Smooth muscle cell of the brain vasculature (primary cell): ENCODE measurements around the gene RHEX.
"Not testable (repeated sequence)": the region's sequence is repeated elsewhere in the genome, so short reads cannot be mapped to it uniquely, and the experiment has no call there.

Source experiments
- DNase-seq: peaks from one replicate; pipeline ENCODE4 v3.0.0-alpha.2; 2012; ENCODE audit warnings: low read depth, low spot score

The RHEX gene

DNA sequence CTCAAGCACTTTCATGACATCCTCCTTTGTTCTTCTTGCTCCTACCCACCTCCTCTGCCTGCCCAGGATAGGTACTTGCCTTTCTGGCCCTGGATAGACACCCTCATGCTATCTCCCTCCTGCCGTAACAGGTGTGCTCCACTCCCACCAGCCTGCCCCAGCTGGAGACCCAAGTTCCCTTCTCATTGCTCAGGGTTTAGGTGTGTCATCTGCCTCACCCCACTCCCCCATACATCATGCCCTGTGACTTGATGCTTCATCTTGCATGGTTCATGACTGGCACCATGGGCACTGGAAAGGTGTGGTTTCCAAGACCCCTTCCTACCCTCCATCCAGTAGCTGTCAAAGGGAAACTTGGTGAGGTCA lies 5.9 kb downstream of the RHEX start:
- DNase-seq, result no peak

DNA sequence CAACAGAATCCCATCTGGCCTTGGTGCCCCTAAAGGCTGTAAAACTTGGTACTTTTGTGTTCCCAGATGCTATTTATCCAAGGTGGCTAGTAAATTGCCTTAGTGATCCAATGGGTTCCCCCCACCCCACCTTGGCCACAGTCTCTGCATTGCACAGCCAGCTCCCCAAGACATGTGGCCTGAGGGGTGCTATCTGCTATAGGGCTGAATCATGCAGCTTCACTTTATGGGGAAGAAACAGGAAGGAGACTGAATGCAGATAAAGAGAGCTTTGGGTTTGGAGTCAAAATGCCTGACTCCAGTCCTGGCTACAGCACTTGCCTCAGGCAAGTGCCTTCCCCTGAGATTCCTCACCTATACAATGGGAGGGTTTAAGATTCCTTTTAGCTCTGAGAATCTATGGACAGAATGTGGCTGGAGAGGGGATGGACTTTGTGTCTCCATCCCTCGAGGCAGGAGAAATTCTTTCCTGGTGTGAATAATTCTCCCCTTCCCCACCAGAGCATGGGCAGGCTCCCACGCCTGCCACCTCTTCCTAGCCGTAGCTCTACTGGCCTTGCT lies 6.5 kb downstream of the RHEX start:
- no peak for DNase-seq

DNA sequence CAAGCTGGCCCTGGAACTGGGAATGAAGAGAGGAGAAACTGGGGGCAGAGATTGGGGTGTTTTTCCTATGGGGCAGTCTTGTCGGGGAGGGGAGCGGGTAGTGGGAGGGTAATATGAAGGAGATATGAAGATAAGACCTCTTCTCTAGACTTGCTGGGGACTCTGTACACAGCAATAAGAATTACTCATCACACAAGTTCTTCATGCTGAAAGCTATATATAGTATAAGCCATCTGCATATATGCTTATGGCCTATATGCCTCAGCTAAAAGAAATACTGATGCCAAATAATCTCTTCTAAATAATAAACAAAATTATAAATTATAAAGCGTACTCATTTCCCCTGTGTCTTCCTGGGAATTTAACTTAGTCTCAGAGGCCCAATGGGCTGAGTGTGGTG lies 7.9 kb downstream of the RHEX start:
- no peak for DNase-seq

DNA sequence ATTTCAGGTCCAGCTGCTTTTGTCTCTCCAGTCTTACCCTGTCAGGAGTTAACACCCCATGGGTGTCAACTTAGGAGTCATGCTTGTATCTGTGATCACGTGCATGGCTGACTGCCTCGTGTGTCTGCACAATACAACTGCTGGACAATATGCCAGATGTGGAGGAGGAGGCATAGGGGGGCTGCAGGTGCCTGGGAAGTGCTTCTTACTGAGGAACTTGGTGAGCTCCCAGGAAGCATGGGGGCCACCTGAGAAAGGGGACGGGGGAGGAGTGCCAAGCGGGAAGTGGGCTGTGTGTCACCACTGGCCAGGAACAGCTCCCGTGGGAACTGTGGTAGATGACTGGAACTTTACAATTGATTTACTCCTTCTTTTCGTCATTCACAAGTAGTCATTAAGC lies 9.5 kb downstream of the RHEX start:
- no peak for DNase-seq

DNA sequence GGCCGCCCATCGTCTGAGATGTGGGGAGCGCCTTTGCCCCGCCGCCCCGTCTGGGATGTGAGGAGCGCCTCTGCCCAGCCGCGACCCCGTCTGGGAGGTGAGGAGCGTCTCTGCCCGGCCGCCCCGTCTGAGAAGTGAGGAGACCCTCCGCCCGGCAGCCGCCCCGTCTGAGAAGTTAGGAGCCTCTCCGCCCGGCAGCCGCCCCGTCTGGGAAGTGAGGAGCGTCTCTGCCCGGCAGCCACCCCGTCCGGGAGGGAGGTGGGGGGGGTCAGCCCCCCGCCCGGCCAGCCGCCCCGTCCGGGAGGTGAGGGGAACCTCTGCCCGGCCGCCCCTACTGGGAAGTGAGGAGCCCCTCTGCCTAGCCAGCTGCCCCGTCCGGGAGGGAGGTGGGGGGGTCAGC lies 11.0 kb downstream of the RHEX start:
- not testable (repeated sequence) for DNase-seq

DNA sequence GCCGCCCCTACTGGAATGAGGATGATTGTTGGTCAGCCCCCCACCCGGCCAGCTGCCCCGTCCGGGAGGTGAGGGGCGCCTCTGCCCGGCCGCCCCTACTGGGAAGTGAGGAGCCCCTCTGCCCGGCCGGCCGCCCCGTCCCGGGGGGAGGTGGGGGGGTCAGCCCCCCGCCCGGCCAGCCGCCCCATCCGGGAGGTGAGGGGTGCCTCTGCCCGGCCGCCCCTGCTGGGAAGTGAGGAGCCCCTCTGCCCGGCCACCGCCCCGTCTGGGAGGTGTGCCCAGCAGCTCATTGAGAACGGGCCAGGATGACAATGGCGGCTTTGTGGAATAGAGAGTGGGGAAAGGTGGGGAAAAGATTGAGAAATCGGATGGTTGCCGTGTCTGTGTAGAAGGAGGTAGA lies 11.5 kb downstream of the RHEX start:
- DNase-seq, result not testable (repeated sequence)

DNA sequence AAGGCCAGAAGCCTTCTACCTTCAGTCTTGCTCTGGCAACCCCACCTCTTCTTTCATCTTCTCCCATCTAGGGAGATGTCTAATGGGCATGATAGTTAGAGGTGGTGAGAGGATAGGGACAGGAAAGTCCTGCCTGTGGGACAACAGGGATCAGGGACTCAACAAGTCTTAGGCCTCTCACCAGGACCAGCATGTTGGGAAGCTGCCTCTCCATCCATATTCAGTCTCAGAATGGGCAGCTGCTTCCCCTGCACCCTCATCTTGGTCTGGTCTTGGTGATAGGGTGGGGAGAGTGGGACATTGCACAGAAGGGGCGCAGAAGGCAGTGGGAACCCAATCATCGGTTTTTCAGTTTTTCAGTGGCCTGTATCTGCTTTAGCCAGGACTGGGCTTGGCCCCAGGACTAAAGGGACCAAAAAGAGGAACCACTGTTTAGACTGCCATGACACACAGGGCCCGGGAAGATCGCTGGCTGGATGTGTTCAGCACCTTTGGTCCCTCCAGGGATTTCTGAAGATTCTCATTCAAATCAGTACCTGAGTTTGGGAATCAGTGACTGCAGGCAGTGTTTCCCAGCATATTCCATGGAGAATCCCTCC lies 12.7 kb downstream of the RHEX start:
- no peak for DNase-seq

DNA sequence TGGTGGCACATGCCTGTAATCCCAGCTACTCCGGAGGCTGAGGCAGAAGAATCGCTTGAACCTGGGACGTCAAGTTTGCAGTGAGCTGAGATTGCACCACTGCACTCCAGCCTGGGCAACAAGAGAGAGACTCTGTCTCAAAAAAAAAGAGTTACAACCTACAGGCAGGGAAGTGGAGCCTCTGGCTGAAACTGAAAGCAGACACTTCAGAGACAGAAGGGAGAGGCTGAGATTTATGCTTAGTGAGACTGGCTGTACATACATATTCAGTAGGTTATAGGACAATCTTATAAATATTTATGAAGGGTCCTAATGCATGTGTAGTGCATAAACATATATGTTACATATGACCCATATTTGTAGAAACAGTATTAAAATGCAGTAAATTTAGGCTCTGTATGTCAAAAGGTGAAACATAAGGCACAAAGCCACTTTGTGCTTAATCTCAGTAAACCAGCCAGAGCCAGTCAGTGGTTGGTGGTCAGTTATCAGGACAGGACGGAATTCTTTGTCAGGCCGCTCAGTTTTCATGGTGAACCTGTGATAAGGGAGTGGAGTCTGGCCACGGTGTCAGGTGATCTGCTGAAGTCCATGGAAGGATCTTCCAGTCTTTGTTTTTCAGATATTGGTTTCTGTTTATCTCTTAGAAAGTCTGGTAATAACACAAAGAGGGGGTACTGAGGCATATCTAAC lies 13.7 kb downstream of the RHEX start:
- no peak for DNase-seq

DNA sequence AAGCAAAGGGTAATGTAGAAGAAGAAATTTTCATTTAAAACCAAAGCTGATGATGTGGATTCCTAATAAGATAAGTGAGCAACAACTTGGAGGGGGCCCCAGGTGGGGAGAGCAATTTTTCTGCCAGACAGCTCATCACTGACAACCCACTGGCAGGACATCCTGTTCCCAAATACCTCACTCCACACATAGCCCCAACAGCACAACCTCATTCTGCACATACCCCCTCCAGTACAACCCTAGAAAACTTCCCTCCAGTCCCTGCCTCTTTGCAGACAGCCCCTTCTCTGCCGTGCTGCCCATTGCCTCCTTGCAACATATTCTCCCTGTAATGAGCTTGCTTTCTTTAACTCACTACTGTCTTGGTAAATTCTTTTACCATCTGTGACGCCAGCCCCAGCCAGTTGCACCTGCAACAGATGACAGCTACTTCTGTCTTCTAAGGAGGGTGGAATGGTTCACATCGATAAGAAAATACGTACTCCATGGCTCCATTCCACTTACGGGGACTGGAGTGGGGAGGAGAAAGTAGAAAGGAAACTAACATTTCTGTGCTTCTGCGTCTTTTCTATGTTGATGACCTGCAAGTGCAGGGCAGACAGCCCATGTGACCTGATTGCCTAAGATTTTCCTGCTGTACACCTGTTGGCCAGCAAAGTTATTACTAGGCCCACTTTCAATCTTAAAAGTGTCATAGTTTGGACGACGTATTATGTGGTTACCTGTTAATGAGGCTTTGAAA lies 14.7 kb downstream of the RHEX start:
- DNase-seq, result no peak

DNA sequence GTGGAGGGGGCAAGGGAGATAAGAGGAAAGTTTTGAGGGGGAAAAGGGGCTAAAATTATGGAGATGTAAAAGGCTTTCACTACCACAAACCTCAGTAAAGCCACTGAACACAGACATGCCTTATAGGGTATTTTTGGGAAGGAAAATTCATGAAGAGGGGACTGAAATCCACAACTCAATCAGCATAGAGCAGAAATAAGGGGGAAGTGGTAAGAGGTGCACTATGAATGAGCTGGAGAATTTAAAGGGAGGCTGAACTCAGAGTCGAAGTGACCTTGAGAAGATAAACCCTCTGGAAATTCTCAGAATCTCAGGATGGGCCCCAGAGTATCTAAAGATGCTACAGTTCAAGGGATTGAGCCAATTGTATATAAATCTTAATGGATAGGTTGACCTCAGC lies 15.3 kb downstream of the RHEX start:
- DNase-seq, result no peak

DNA sequence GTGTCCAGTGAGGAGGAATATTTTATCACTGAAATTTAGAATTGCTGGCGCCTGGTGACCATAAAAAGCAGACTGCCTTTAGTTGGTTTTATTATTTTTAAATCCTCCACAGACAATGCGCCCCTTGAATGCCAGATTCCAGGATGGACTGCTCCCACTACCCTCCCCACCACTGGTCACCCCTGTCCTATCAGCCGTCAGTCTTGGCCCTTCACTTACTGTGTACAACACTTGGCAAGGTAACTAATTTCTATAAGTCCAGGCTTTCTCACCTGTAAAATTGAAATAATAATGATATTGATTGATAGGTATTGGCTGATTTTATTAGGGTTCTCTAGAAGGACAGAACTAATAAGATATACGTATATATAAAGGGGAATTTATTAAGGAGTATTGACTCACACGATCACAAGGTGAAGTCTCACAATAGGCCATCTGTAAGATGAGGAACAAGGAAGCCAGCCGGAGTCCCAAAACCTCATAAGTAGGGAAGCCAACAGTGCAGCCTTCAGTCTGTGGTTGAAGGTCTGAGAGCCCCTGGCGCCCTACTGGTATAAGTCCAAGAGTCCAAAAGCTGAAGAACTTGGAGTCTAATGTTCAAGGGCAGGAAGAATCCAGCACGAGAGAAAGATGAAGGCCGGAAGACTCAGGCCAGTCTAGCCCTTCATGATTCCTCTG lies 17.8 kb downstream of the RHEX start:
- no peak for DNase-seq

DNA sequence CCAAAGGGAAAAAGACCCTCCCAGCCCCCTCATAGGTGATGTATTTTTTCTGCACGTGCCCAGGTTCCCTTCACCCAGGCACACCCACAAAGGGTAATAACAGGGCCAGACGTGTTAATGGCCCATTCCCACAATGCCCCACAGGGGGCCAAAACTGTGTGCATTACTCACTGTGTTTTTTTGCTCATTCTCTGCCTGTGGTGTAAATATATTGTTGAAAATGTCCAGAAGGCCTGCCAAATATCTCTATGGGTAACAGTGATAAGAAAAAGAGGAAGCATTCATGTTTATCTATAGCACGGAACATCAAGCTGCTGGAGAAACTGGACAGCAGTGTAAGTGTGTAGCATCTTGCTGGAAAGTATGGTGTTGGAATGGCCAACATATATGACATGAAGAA lies 21.9 kb downstream of the RHEX start:
- DNase-seq, result no peak

DNA sequence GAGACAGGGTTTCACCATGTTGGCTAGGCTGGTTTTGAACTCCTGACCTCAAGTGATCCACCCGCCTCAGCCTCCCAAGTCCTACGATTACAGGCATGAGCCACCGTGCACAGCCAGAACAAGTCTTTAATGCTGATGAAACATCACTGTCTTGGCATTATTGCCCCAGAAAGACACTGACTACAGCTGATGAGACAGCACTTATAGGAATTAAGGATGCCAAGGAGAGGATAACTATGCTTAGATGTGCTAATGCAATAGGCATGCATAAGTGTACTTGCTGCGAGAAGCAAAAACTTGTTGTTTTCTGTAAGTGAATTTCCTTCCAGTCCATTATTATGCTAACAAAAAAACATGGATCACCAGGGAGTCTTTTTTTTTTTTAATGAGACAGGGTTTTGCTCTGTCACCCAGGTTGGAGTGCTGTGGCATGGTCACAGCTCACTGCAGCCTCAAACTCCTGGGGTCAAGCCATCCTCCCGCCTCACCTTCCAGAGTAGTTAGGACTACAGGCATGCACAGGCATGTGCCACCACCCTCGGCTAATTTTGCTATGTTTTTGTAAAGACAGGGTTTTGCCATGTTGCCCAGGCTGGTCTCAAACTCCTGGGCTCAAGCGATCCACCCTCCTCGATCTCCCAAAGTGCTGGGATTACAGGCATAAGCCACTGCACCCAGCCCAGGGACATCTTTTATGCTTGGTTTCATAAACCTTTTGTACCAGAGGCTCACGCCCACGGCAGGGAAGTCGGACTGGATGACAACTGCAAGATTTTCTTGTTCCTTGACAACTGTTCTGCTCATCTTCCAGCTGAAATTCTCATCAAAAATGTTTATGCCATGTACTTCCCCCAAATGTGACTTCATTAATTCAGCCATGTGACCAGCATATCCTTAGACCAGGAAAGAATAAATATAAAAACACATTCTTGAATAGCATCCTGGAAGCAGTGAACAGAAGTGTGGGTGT lies 23.1 kb downstream of the RHEX start:
- no peak for DNase-seq

DNA sequence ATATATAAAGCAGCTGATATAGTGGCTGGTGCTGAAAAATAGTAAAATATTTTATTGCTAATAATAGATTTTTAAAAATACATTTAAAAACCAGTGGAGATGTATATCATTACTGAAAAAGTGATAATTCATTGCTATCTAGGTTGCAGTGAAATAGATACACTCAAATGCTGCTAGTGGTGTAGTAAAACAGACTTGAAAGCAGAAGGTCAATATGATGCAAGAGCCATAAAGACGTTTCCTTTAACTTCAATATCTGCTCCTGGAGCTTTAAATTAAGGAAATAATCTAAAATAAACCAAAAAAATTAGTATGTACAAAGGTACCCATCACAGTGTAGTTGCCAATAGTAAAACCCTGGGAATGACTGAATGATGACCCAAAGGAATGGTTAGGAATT lies 26.2 kb downstream of the RHEX start:
- DNase-seq, result no peak

DNA sequence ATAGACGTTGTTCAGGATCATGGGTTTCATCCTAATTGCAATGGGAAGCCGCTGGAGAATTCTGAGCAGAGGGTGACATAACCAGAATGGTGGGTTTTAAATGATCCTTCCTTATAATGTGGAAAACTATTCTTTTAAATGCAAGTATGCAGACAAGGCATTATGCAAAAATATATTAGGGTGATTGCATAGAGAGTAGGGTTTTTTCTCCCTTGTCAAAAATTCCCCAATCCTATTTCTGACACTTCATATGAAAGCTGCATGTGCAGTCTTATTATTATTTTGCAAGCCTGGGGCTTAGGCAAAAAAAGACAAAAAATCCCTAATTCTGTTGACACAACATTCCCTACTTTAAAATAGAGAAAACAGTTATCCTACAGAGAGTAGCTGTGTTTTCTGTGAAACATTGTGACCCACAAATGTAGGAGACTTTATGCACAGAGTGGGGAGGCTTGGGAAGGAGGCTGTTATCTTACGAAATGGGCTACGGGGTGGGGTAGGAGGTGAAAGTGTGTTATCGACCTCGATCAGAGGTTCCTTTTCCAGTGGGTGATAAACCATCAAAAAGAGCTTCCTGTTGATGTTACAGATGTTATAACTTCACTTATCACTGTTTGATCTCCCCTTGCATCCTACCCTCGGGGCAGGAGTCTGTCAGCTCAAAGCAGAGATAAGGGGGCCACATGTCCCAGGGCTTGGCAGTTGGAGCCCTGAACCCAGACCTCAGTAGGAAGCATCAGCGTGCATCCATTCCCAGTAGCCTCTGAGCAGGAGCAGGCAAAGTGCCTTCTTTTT lies 27.2 kb downstream of the RHEX start:
- no peak for DNase-seq

DNA sequence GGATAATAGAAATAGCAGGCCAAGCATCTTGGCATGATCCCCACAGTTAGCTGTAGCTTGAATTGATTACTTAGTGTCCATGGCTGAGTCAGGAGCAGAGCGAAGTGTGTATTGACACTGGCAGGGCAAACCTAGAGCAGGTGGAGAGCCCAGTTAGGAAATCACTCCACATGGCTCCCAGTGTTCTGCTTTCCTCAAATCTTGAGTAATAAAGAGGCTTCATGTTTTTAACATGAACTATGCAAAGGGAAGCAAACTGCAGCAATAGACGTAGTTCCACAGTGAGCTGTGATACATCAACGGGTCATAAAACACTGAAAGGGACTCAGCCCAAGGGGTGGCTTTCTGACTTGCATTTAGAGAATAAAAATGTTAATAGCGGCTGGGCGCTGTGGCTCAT lies 28.9 kb downstream of the RHEX start:
- no peak for DNase-seq

DNA sequence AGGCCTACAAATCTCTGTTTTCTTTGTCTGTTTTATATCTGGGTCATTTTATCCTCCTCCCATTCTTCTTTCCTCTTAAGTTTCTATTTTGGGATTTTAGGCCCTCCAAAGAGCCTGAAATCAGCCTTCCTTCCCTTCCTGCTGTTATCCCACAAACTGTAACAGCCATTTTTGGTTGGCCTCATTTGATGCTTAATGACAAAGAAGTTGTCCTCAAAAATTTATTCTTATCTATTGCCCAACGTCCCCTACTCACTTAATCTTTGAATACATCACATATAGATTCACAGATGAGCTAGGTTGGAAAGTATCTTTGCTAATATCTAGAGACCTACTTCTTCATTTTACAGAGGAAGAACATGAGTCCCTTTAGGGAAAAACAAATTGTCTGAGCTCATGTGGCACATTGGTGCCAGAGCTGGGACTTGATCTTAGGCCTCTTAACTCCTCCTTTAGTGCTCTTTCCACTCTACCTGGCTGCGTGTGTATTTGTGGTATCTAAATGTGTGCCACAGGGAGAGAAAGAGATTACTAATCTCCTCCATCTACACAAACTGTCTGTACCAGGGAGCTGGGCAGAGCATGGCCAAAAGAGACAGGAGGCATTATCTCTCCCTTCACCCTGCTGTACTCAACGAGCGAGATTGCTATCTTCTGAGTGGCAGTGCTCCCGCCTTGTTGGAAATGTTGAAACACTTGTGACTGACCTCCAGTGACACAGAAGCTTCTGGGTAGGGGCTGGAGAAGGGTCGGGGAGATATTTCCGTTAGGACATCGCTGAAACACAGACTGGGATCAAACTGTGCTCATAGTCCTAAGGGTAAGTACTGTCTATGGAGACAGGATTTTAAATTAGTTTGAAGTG lies 30.1 kb downstream of the RHEX start:
- DNase-seq, result no peak

DNA sequence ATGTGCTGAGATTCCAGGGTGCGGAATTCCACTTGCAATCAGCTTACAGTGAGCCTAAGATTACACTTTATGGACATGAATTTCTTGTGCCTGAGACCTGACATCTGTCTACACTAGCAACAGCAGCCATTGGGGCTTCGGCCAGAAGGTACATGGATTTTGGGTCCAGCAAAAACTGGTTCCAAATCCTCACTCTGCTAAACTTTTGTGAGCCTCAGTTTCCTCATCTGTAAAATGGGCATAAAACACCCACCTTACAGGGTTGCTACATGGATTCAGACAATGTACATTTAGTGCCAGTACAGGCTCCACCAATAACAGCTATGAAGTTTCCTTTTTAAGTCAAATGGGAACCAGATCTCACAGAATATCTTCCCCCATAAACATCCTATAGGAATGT lies 30.8 kb downstream of the RHEX start:
- no peak for DNase-seq

DNA sequence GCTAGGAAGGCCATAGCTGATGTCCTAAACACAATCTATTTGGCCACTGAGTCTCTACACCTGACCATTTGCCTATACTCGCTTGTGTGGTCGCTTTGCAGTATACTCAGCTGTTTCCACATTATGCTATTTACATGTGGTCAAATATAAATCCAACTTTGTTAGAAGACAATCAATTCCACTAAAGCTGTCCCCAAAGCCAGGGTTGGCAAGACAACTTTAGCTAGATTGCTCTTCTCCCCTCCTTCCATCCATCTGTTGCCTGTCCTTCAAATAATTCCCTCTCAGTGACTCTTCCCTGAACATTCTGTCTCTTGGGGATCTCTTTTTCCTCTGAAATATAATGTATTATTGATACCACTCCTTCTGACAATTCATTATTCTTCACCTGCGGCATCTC lies 34.1 kb downstream of the RHEX start:
- DNase-seq, result no peak
